ENCODE measurements around the gene TDRD7.

DNA sequence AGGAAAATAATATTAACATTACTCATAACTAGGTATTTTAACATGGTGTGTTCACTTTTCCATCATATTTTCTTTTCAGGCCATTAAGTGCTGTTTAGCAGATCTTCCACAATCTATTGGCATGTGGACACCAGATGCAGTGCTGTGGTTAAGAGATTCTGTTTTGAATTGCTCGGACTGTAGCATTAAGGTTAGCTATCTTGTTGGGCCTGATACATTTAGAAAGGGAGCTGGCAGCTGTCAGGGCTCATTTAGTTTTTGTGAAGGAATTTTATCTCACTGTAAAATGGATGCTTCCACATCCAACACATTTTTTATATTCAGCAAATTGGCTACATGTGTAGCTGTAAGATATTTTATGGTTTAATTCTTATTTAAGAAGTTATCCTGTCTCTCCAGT lies 68.9 kb downstream of the TDRD7 start:
- TF ChIP-seq, protein P1, sequence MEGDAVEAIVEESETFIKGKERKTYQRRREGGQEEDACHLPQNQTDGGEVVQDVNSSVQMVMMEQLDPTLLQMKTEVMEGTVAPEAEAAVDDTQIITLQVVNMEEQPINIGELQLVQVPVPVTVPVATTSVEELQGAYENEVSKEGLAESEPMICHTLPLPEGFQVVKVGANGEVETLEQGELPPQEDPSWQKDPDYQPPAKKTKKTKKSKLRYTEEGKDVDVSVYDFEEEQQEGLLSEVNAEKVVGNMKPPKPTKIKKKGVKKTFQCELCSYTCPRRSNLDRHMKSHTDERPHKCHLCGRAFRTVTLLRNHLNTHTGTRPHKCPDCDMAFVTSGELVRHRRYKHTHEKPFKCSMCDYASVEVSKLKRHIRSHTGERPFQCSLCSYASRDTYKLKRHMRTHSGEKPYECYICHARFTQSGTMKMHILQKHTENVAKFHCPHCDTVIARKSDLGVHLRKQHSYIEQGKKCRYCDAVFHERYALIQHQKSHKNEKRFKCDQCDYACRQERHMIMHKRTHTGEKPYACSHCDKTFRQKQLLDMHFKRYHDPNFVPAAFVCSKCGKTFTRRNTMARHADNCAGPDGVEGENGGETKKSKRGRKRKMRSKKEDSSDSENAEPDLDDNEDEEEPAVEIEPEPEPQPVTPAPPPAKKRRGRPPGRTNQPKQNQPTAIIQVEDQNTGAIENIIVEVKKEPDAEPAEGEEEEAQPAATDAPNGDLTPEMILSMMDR (IDR thresholded peaks at IDR 0.05) = no peak
- TF ChIP-seq ZFX (IDR thresholded peaks at IDR 0.05; ENCODE audit: borderline replicate concordance) = no peak

Data from 22Rv1 (cell line).